Keratinocyte (primary cell): ENCODE data around the gene GTF3C6. TPM values are rescaled to one million over a fixed set of nuclear protein-coding genes. Genes with fewer than 3 reads are reported as not detected.

Source experiments
- DNase-seq: peaks from one replicate; pipeline ENCODE4 v3.0.0-alpha.2; 2011; ENCODE audit warnings: low read depth, missing footprints, low spot score
- FAIRE-seq: peaks from 2 replicates; lab custom pipeline; 2011; peaks lifted over from hg19 to GRCh38; lab: Jason Lieb, UNC
- H2AFZ ChIP-seq: 2 replicates; pipeline ENCODE4 v1.6.0; 2012; ENCODE audit warnings: low read length, control low read depth, inconsistent platforms; ENCODE audit not compliant: control insufficient read depth
- H3K27ac ChIP-seq: 2 replicates; pipeline ENCODE4 v1.5.1; 2011; ENCODE audit warnings: low read length; ENCODE audit not compliant: control insufficient read depth, insufficient read depth
- H3K27me3 ChIP-seq: 3 replicates; pipeline ENCODE4 v1.6.0; 2011; ENCODE audit warnings: low read length; ENCODE audit not compliant: control insufficient read depth, insufficient read depth; ENCODE audit errors: extremely low read depth
- H3K36me3 ChIP-seq, 2 experiments: 2 replicates in 1 of 2; 3 replicates in 1 of 2; pipeline ENCODE4 v1.5.1; 2011; ENCODE audit warnings: low read length in 2 of 2, mild to moderate bottlenecking in 1 of 2; ENCODE audit not compliant: control insufficient read depth in 2 of 2, insufficient read depth in 2 of 2; ENCODE audit errors: extremely low read depth in 1 of 2
- H3K4me1 ChIP-seq: 3 replicates; pipeline ENCODE4 v1.5.1; 2011; ENCODE audit warnings: low read length; ENCODE audit not compliant: control insufficient read depth, insufficient read depth; ENCODE audit errors: extremely low read depth
- H3K4me2 ChIP-seq: 3 replicates; pipeline ENCODE4 v1.6.0; 2011; ENCODE audit warnings: low read depth, low read length; ENCODE audit not compliant: control insufficient read depth, insufficient read depth; ENCODE audit errors: extremely low read depth
- H3K4me3 ChIP-seq, 3 experiments: fragments of 200-600 bp in 1 of 3; sonication (generic) in 1 of 3; 2 replicates in 2 of 3; 3 replicates in 1 of 3; pipeline ENCODE4 v1.5.1; 2011 to 2016; ENCODE audit warnings: low read length in 3 of 3, mild to moderate bottlenecking in 3 of 3, control low read depth in 2 of 3, inconsistent platforms in 1 of 3, low read depth in 1 of 3, mixed read lengths in 1 of 3, mixed run types in 1 of 3, moderate library complexity in 1 of 3; ENCODE audit not compliant: control insufficient read depth in 2 of 3, insufficient read depth in 2 of 3; ENCODE audit errors: extremely low read depth in 1 of 3
- H3K79me2 ChIP-seq: 2 replicates; pipeline ENCODE4 v1.6.0; 2012; ENCODE audit warnings: low read length; ENCODE audit not compliant: control insufficient read depth, insufficient read depth
- H3K9ac ChIP-seq: 3 replicates; pipeline ENCODE4 v1.6.0; 2011; ENCODE audit warnings: low read length; ENCODE audit not compliant: control insufficient read depth, insufficient read depth; ENCODE audit errors: extremely low read depth
- H3K9me1 ChIP-seq: 3 replicates; pipeline ENCODE4 v1.6.0; 2011; ENCODE audit warnings: low read length; ENCODE audit not compliant: control insufficient read depth, insufficient read depth; ENCODE audit errors: extremely low read depth
- H3K9me3 ChIP-seq: 2 replicates; pipeline ENCODE4 v1.5.1; 2012; ENCODE audit warnings: low read depth, low read length; ENCODE audit not compliant: control insufficient read depth
- H4K20me1 ChIP-seq: 3 replicates; pipeline ENCODE4 v1.6.0; 2011; ENCODE audit warnings: low read length; ENCODE audit not compliant: control insufficient read depth, insufficient read depth; ENCODE audit errors: extremely low read depth
- EZH2 ChIP-seq: IDR thresholded peaks from one replicate; pipeline ENCODE4 v1.6.1; 2012; ENCODE audit warnings: inconsistent platforms, mild to moderate bottlenecking, low read length, moderate library complexity
- dilution Hi-C: fragments of 300-500 bp; cut with MboI; formaldehyde crosslinking; loops from one replicate; pipeline ENCODE4 v1.7.0; 2020; ENCODE audit warnings: low sequenced_read_pairs; ENCODE audit not compliant: extremely low pct_ligation_motif_present
- polyA plus RNA-seq, 5 experiments: library from polyadenylated mRNA; depleted of rRNA in 3 of 5; stranded (reverse) in 3 of 5; stranded (forward) in 1 of 5; unstranded in 1 of 5; fragments of >200 nt; gene quantifications; 1 replicate in 1 of 5; 2 replicates in 3 of 5; 3 replicates in 1 of 5; pipeline versions ENCODE4 v1.2.1 to v1.2.3, GENCODE V29; 2011 to 2012; ENCODE audit warnings: missing spikeins in 2 of 5, low read depth in 1 of 5, low replicate concordance in 1 of 5
- TF ChIP-seq, protein P1 (sequence below), 3 experiments: IDR thresholded peaks in 1 of 3; conservative IDR thresholded peaks in 1 of 3; optimal IDR thresholded peaks in 1 of 3; 2 replicates in 2 of 3; 3 replicates in 1 of 3; pipeline versions ENCODE3 to v1.5.1; 2011; ENCODE audit warnings: low read length in 3 of 3, mild to moderate bottlenecking in 3 of 3, moderate library complexity in 2 of 3, control low read depth in 1 of 3, inconsistent platforms in 1 of 3; ENCODE audit not compliant: insufficient read depth in 2 of 3; ENCODE audit errors: extremely low read depth in 1 of 3

Gene GTF3C6
- polyA plus RNA-seq, 1 donor (not counting 4 experiments of a cell fraction or from before 2014, with no cell fraction given): 40.8 TPM

DNA sequence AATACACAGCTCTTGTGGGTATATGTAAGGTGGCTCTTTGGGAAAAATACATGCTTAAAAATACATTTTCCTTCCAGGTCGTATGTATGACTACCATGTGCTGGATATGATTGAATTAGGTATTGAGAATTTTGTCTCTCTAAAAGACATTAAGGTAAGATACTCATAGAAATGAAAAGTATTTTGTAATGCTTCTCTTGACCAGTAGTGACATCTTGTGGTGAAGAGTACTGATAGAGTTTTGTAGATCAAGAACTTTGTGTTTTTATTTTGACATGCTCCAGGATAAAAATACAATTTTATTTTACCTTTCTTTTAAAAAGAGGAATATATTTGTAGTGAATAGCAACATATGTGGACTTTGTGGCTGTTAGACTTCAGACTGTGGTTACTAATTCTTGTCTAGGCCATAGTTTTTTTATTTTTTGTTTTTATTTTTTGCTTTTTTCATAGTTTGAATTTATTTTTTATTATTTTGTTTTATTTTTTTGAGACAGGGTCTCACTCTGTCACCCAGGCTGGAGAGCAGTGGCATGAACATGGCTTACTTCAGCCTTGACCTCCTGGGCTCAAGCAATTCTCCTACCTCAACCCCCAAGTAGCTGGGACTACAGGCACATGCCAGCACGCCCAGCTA, 41.2 kb downstream of the GTF3C6 start:
- Histone ChIP-seq H4K20me1 (no peaks in the 10 kb centered on the region), H3K9me3 (no peaks in the 10 kb centered on the region), H3K27ac (no peak overlapping the region), H3K79me2 (peaks cover 12% of the 10 kb centered on the region), H3K36me3 (peaks cover 2 to 28% of the 10 kb centered on the region in 2 experiments), H3K4me1 (peaks cover 3% of the 10 kb centered on the region), H3K27me3 (no peaks in the 10 kb centered on the region), H2AFZ (no peak overlapping the region), H3K9ac (no peak overlapping the region), H3K9me1 (no peaks in the 10 kb centered on the region), H3K4me3 (no peak overlapping the region), H3K4me2 (no peak overlapping the region)
- FAIRE-seq (no peak), DNase-seq (no peak)
- TF ChIP-seq, protein P1, sequence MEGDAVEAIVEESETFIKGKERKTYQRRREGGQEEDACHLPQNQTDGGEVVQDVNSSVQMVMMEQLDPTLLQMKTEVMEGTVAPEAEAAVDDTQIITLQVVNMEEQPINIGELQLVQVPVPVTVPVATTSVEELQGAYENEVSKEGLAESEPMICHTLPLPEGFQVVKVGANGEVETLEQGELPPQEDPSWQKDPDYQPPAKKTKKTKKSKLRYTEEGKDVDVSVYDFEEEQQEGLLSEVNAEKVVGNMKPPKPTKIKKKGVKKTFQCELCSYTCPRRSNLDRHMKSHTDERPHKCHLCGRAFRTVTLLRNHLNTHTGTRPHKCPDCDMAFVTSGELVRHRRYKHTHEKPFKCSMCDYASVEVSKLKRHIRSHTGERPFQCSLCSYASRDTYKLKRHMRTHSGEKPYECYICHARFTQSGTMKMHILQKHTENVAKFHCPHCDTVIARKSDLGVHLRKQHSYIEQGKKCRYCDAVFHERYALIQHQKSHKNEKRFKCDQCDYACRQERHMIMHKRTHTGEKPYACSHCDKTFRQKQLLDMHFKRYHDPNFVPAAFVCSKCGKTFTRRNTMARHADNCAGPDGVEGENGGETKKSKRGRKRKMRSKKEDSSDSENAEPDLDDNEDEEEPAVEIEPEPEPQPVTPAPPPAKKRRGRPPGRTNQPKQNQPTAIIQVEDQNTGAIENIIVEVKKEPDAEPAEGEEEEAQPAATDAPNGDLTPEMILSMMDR (optimal IDR thresholded peaks at IDR 0.05 in 1 of 3, IDR thresholded peaks at IDR 0.05 in 1 of 3, conservative IDR thresholded peaks at IDR 0.05 in 1 of 3; ENCODE audit: extremely low read depth in 1 of 3, insufficient read depth in 2 of 3, low read length in 3 of 3): peak in 1 of 3 experiments; percentile 20
- TF ChIP-seq EZH2: no peak
- dilution Hi-C loops: no loop called here

GRCh38 chr6:111002350-111002749, 43.8 kb downstream of the GTF3C6 start:
- dilution Hi-C loops: no loop called here
- H3K4me2 ChIP-seq: no peak overlapping the region
- H3K27me3 ChIP-seq: no peaks in the 10 kb centered on the region
- FAIRE-seq: no peak
- DNase-seq: no peak
- no peak overlapping the region for H3K9ac ChIP-seq
- peaks cover 11% of the 10 kb centered on the region for H3K79me2 ChIP-seq
- no peak overlapping the region for H3K4me3 ChIP-seq
- H2AFZ ChIP-seq: no peak overlapping the region
- H3K4me1 ChIP-seq: peaks cover 3% of the 10 kb centered on the region
- peaks cover 9 to 33% of the 10 kb centered on the region in 2 experiments for H3K36me3 ChIP-seq
- no peaks in the 10 kb centered on the region for H3K9me3 ChIP-seq
- no peaks in the 10 kb centered on the region for H4K20me1 ChIP-seq
- no peak overlapping the region for H3K27ac ChIP-seq
- TF ChIP-seq, protein P1 (optimal IDR thresholded peaks at IDR 0.05 in 1 of 3, IDR thresholded peaks at IDR 0.05 in 1 of 3, conservative IDR thresholded peaks at IDR 0.05 in 1 of 3; ENCODE audit: extremely low read depth in 1 of 3, insufficient read depth in 2 of 3, low read length in 3 of 3): no peak
- no peak for TF ChIP-seq EZH2
- H3K9me1 ChIP-seq: no peaks in the 10 kb centered on the region
